Measurements from ENCODE around the gene COL28A1. TPM values are rescaled to one million over a fixed set of nuclear protein-coding genes. Genes with fewer than 3 reads are reported as not detected.

The COL28A1 gene
- polyA plus RNA-seq, 1 donor from 2014 or later = not detected

DNA sequence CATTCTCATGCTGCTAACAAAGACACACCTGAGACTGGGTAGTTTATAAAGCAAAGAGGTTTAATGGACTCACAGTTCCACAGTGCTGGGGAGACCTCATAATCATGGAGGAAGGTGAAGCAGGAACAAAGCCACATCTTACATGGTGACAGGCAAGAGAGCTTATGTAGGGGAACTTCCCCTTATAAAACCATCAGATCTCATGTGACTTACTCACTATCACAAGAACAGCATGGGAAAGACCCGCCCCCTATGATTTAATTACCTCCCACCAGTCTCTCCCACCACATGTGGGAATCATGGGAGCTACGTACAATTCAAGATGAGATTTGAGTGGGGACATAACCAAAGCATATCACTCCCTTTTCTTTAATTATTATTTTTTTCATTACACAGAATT, 16.6 kb downstream of the COL28A1 start:
- H3K27ac Mint-ChIP-seq = peak overlapping the region in 1 of 3 donors; percentile 17
- no peak overlapping the region for H3K4me3 Mint-ChIP-seq
- no peaks in the 10 kb centered on the region for H3K9me3 Mint-ChIP-seq
- peaks cover 0 to 2% (median 0%) of the 10 kb centered on the region in 3 donors for H3K4me1 Mint-ChIP-seq
- H3K27me3 Mint-ChIP-seq = no peaks in the 10 kb centered on the region
- H3K36me3 Mint-ChIP-seq = no peaks in the 10 kb centered on the region

DNA sequence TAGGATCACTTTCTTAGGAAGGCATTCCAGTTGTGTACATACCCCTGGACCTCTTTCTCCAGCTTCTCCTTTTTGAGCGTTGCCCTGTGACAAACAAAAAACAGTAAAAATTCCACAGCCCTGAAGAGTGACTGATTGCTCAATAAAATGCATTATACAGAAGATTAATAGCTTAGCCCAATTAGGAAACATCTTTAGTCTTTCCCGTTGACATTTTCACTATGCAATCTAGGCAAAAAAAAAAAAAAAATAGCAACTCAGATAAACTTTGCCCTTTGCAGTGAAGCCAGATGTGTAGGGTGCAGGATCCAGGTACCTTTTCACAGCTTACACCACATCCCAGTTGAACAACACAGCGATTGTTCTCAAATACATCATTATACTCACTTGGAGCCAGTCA, 17.9 kb downstream of the COL28A1 start:
- no peaks in the 10 kb centered on the region for H3K9me3 Mint-ChIP-seq
- no peaks in the 10 kb centered on the region for H3K27me3 Mint-ChIP-seq
- H3K4me1 Mint-ChIP-seq = peaks cover 0 to 2% (median 0%) of the 10 kb centered on the region in 3 donors
- no peaks in the 10 kb centered on the region for H3K36me3 Mint-ChIP-seq
- H3K4me3 Mint-ChIP-seq = no peak overlapping the region
- H3K27ac Mint-ChIP-seq = no peak overlapping the region

DNA sequence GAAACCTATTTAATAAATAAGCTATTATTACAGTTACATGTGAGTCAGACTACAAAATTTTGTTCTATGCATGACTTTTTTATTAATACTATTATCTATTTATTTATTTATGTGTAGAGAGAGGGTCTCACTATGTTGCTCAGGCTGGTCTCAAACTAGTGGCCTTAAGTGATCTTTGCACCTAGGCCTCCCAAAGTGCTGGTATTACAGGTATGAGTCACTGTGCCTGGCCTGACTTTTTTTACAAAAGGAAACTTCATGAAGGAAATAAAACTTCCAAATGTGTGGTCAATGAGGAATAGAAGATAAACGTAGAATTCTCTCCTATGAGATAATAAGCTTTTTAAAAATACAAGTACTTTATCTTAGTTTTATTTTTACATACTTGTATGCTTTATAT, 19.0 kb downstream of the COL28A1 start:
- H3K9me3 Mint-ChIP-seq = no peaks in the 10 kb centered on the region
- no peak overlapping the region for H3K27ac Mint-ChIP-seq
- H3K27me3 Mint-ChIP-seq = no peaks in the 10 kb centered on the region
- no peak overlapping the region for H3K4me3 Mint-ChIP-seq
- H3K4me1 Mint-ChIP-seq = peaks cover 0 to 2% (median 0%) of the 10 kb centered on the region in 3 donors
- no peaks in the 10 kb centered on the region for H3K36me3 Mint-ChIP-seq

DNA sequence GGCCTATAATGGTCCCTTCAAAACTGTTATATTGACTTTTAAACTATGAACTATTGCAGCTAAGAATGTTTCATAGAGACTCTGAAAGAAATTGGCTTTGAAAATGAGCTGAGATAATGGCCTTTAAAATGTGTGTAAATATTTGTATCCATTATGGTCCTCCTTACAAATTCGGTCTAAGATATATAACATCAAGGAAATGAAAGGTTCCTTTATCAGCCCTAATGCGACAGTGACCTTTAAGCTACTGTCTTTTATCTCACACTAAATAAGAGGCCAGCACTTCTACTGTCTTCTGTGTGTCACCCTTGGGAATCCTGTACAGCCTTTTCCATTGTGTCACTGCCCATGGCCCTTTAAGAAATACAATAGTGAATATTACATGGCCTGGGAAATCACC, 19.5 kb downstream of the COL28A1 start:
- Mint-ChIP-seq H3K27me3 (no peaks in the 10 kb centered on the region), H3K9me3 (no peaks in the 10 kb centered on the region), H3K4me3 (no peak overlapping the region), H3K27ac (no peak overlapping the region), H3K4me1 (peaks cover 0 to under 1% (median 0%) of the 10 kb centered on the region in 3 donors), H3K36me3 (no peaks in the 10 kb centered on the region)

DNA sequence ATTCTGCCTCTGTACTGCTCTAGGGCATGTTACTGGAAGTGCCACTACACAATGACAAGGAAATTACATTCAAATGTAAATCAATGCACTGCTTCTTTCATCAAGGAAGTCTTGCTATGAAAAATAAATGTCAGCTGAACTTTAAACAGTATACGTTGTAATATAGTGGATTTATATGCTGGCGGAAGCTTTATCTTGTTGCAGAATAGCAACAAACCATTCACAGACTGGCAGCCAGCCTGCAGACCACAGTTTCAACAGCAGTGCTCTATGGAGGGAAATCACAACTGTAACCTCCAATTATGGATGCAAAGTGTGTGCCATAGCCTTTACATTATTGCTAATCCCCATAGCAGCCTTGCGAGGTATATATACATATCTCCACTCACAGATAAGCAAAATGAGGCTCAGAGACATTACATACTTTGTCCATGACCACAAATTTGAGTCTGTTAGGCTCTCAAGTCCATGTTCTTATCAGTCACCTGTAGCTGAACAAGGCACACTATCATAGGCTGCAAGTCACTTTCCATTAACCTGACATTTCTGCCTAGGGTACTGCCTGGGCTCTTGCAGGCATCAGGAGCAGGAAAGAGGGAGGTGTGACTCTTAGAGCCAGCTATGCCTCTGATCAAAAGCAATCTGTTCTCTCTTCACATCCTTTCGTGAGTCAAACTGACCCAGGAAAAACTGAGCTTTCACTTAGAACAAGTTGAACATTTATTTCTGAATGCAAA, 22.6 kb downstream of the COL28A1 start:
- H3K27ac Mint-ChIP-seq = no peak overlapping the region
- H3K4me1 Mint-ChIP-seq = no peaks in the 10 kb centered on the region
- no peak overlapping the region for H3K4me3 Mint-ChIP-seq
- no peaks in the 10 kb centered on the region for H3K27me3 Mint-ChIP-seq
- H3K36me3 Mint-ChIP-seq = no peaks in the 10 kb centered on the region
- peaks cover 0 to 3% (median 0%) of the 10 kb centered on the region in 3 donors for H3K9me3 Mint-ChIP-seq

DNA sequence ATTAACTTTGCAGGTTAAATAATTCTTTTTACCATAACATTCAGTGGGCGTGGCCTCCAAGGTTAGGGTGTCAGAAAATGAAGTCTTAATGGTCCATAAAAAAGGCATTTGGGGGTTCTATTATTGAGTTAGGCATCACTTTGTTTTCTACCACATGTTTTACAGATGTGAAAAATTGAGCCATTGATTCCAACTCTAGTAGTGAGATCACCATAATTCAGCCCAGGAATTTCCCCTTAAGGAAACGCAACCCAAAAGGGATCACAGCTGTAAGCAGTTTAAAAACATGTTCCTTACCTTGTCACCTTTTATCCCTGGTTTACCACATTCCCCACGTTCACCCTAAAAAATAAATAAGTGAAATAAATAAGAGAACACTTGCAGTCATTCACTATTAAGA, 24.9 kb downstream of the COL28A1 start:
- H3K27ac Mint-ChIP-seq = no peak overlapping the region
- no peaks in the 10 kb centered on the region for H3K27me3 Mint-ChIP-seq
- no peaks in the 10 kb centered on the region for H3K36me3 Mint-ChIP-seq
- no peaks in the 10 kb centered on the region for H3K4me1 Mint-ChIP-seq
- no peak overlapping the region for H3K4me3 Mint-ChIP-seq
- peaks cover 0 to 3% (median 0%) of the 10 kb centered on the region in 3 donors for H3K9me3 Mint-ChIP-seq

DNA sequence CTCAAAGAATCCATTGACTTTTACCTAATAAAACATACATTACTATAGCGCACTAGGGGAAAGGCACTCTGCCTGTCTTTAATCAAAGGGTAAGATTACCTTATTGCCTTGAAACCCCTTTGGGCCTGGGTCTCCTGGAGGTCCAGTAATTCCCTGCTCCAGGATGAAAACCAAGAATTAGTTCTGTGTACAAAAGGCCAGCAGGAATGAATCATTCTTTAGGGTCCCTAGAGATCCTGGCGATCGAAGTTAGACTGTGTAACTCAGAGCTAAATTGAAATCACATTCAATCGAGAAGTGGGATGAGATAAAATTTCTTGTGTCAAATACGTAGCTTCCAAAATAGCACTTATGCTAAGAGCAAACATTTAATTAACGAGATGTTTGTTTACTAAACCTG, 29.8 kb downstream of the COL28A1 start:
- H3K27ac Mint-ChIP-seq = no peak overlapping the region

DNA sequence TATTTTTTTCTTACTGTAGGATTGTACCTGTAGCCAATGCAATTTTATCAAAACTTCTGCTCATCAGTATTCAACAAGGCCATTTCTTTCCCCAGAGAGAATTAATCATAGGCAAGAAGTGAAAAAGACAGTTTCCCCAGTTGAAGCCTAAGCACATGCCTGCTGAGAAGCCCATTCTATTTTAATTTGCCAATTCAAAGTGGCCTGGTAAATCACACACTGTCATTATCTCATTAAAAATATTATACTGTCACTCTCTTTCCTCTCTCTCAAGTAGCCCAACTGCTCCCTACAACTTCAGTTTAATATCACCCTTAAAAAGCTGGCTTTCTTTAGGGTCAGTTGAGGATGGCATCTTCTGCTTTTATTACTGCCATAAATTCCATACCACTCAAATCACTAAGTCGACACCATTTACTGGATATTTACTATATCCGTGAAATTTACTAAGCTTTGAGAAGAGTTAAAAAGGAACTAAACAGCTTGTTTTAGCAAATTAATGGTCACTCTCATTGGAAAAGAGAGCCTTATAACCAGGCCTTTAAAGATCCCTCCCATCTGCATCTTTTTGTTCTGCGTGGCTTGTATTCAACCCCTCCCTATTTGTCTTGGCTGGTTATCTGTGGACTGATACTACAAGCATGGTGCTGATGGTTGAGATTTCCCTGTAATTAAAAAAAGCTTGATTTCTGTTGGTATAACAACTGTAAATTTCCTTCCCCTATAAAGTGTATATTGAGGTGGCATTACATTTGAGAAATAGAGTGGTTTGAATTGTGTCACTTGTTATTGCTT, 30.6 kb downstream of the COL28A1 start:
- Mint-ChIP-seq H3K27ac (no peak overlapping the region), H3K4me3 (no peak overlapping the region), H3K4me1 (no peaks in the 10 kb centered on the region), H3K9me3 (peaks cover 3% of the 10 kb centered on the region in 3 donors), H3K36me3 (no peaks in the 10 kb centered on the region), H3K27me3 (no peaks in the 10 kb centered on the region)

More for the DNA sequence above, 29.8 kb downstream of the COL28A1 start:
- no peak overlapping the region for H3K4me3 Mint-ChIP-seq
- H3K4me1 Mint-ChIP-seq = no peaks in the 10 kb centered on the region
- H3K36me3 Mint-ChIP-seq = no peaks in the 10 kb centered on the region
- no peaks in the 10 kb centered on the region for H3K27me3 Mint-ChIP-seq
- peaks cover 1 to 3% (median 2%) of the 10 kb centered on the region in 3 donors for H3K9me3 Mint-ChIP-seq

DNA sequence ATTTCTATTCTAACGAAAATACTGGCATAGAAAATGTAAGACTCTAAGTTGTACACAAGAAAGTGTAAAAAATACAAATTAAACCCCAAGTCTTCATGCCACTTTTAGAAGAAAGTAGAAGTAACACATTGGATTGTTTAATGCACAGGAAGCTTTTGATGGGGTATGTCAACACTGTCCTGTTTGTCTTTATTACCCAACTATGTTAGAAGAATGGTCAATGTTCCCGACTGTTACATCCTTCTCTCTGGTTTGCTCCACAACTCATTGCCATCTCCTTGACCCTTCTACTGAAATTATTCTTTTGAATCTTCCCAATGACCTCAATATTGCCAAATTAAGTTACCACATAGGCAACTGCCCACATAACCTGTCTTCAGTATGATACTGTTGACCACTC, 35.8 kb downstream of the COL28A1 start:
- Mint-ChIP-seq H3K4me1 (peaks cover 0 to 1% (median 0%) of the 10 kb centered on the region in 3 donors), H3K27ac (no peak overlapping the region), H3K36me3 (no peaks in the 10 kb centered on the region), H3K27me3 (no peaks in the 10 kb centered on the region), H3K4me3 (no peak overlapping the region), H3K9me3 (peaks cover 0 to 3% (median 3%) of the 10 kb centered on the region in 3 donors)

DNA sequence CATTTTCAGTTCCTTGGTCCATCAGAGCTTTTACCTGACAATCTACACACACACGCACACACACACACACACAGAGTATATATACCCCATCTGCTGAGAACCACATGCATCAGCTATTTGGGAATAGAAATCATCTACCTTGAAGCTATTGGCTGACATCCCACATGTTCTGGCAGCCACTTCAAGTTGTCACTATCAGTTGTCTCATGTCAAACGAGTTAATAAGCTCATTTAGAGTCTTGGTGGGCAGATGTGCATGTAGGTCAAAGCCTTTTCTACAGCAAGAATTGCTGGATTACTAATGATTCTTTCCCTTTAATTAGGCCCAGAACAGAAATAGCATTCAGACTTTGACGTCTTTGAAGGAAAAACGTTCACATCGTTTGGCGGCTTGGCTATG, 36.8 kb downstream of the COL28A1 start:
- Mint-ChIP-seq H3K27me3 (no peaks in the 10 kb centered on the region), H3K36me3 (no peaks in the 10 kb centered on the region), H3K4me3 (no peak overlapping the region), H3K9me3 (peaks cover 0 to 3% (median 3%) of the 10 kb centered on the region in 3 donors), H3K4me1 (peaks cover 0 to 1% (median 0%) of the 10 kb centered on the region in 3 donors), H3K27ac (no peak overlapping the region)

DNA sequence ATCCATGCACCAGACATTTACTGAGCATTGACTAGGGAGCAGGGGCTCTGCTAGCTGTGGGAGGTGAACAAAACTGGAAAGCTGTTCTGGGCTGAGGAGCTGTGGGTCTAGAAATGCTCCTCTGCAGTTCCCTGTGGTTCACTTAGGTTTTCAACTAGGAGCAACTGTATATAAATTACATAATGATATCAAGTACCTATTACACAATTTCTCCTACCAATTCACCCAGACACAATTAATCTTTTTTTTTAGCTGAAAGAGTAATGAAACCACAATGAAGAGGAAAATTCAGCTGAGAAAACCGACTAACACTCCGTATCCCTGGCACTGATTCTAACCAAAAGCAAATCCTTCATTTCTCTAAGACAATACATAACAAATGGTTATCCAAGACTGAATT, 39.4 kb downstream of the COL28A1 start:
- Mint-ChIP-seq H3K27me3 (no peaks in the 10 kb centered on the region), H3K4me3 (no peak overlapping the region), H3K4me1 (peaks cover 1 to 3% (median 2%) of the 10 kb centered on the region in 3 donors), H3K27ac (peak overlapping the region in 1 of 3 donors; percentile 37), H3K9me3 (peaks cover 0 to 3% (median 3%) of the 10 kb centered on the region in 3 donors), H3K36me3 (no peaks in the 10 kb centered on the region)

DNA sequence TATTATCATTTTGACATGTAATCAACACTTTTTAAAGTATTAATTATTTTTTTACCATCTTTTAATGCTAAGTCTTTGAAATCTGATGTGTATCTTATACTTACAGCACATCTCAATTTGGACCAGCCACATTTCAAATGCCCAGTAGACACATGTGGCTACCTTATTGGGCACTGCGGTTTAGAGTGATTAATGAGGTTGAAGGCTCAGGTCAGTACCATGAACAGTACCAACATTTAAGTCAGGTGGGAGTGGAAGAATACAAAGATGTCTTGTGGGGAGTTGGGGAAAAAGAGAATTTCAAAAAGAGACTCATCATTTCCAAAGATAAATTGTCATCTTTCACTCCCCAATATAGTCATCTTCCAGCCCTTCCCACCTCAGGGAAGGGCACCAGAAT, 40.5 kb downstream of the COL28A1 start:
- Mint-ChIP-seq H3K4me3 (no peak overlapping the region), H3K4me1 (peaks cover 7 to 12% (median 9%) of the 10 kb centered on the region in 3 donors)

DNA sequence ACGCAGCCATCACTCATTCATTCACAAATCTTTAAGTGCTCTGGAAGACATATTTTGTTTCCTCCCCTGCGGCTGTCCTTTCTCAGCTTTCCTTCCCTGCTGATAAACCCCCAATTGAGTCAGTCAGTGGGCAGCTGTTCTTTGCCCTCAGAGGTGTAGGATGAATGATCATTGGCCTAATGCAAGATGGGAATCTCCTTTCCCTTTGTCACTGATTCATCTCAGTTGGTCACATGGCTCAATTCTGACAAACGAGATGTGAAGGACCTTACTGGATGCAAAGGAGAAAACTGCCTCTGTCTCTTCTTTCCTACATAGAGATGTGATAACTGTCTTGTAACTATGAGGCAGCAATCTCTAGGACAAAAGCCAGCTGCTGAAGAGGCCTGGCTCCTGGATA, 44.6 kb downstream of the COL28A1 start:
- H3K4me1 Mint-ChIP-seq = peaks cover 22 to 41% (median 31%) of the 10 kb centered on the region in 3 donors
- H3K9me3 Mint-ChIP-seq = peaks cover 3 to 5% (median 3%) of the 10 kb centered on the region in 3 donors
- H3K4me3 Mint-ChIP-seq = no peak overlapping the region
- H3K27ac Mint-ChIP-seq = peak overlapping the region in 2 of 3 donors; percentile 35 to 82
- H3K27me3 Mint-ChIP-seq = no peaks in the 10 kb centered on the region
- H3K36me3 Mint-ChIP-seq = no peaks in the 10 kb centered on the region

More for the DNA sequence above, 40.5 kb downstream of the COL28A1 start:
- H3K27ac Mint-ChIP-seq = no peak overlapping the region
- H3K9me3 Mint-ChIP-seq = no peaks in the 10 kb centered on the region
- H3K36me3 Mint-ChIP-seq = no peaks in the 10 kb centered on the region
- no peaks in the 10 kb centered on the region for H3K27me3 Mint-ChIP-seq

DNA sequence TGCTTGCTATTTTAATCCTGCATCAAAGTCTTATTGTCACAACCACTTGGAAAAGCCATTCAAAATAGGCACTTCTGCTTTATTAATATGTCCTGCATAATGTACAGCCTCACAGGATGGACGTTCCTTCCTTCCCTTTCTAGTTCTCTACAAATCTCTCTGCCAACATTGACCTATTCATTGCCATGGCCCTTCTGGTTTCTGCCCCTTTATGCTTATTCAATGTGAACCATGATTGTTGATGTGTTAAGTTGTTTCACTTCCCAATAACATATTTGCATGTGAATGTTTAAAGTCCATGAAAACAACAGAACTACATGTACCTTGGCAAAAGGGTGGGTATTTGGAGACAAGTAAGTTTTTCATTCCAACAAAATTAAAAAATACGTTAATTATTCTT, 45.7 kb downstream of the COL28A1 start:
- peak overlapping the region in 3 of 4 donors; percentile 13 to 92 (median 15) for H3K4me3 Mint-ChIP-seq
- peaks cover 5 to 7% (median 5%) of the 10 kb centered on the region in 3 donors for H3K9me3 Mint-ChIP-seq
- no peaks in the 10 kb centered on the region for H3K27me3 Mint-ChIP-seq
- H3K36me3 Mint-ChIP-seq = no peaks in the 10 kb centered on the region
- H3K27ac Mint-ChIP-seq = peak overlapping the region in 2 of 3 donors; percentile 5 to 85
- H3K4me1 Mint-ChIP-seq = peaks cover 22 to 41% (median 32%) of the 10 kb centered on the region in 3 donors

DNA sequence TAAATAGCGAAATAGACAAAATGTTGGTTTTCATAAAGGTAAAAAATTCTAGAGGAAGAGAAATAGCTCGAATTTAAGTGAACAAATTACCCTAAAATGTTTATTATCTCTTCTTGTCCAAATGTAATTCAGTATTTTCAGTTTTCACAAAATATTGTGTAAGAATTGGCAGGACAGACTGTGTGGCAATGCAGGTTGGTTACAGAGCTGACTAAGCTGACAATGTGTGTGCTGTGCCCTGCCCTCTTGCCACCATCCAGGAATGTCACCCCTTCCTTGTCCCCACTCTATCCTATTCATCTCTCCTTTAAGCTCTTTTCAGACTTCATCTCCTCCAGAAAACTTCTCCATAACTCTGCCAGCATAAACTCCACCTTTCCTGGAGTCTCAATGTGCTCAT, 46.1 kb downstream of the COL28A1 start:
- Mint-ChIP-seq H3K27me3 (no peaks in the 10 kb centered on the region), H3K4me1 (peaks cover 22 to 41% (median 32%) of the 10 kb centered on the region in 3 donors), H3K27ac (peak overlapping the region in 2 of 3 donors; percentile 5 to 85), H3K4me3 (peak overlapping the region in 2 of 4 donors; percentile 13 to 92), H3K36me3 (no peaks in the 10 kb centered on the region), H3K9me3 (peaks cover 5 to 7% (median 5%) of the 10 kb centered on the region in 3 donors)
